ENCODE measurements around the gene DCAF10.
"Not testable (repeated sequence)": the region's sequence is repeated elsewhere in the genome, so short reads cannot be mapped to it uniquely, and the experiment has no call there.

The DCAF10 gene

GRCh38 chr9:37792122-37792521 is 8.5 kb upstream of the DCAF10 start:
- no peak for DNase-seq

DNA sequence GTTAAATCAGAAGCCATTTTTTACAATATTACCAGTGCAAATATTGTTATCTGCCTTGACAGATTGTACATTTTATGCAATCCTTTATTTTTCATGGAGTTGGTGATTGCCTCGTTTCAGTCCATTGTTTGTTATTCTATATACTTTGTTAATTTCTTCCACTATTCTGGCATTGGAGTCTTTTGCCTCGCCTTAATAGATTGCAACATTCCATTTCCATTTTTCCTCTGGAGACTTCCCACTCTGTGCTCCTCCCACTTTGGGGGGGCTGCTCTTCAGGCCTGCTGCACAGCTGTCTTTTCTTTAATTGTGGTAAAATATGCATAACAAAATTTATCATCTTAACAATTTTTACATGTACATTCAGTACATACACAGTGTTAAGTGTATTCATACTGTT is 4.4 kb upstream of the DCAF10 start:
- DNase-seq: no peak

- DNase-seq: no peak
These were observed 1.9 kb upstream of the DCAF10 start for GRCh38 chr9:37798677-37799076.

DNA sequence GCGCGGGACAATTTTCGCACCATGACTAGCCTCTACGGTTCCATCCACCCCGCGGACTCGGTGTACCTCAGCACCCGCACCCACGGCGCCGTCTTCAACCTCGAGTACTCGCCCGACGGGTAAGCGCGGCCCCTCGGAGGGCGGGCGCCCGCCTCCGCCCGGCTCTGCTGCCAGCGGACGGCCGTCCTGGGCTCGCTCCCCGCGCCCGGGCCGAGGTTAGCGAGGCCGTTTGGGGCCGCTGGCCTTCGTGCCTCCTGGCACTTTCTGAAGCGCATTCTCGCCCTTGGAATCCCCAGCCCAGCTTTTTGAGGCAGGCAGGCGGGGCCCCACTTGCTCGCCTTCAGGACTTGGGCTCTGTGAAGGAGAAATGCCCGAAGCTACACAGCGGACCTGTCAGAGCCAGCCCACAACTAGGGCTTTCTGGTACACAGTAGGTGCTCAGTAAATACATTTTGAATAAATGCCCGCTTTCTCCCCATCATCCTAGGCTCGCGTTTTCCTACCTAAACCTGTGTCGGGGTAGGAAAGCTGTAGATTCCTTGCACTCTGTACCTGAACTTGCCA is 772 bp downstream of the DCAF10 start:
- no peak for DNase-seq

- no peak for DNase-seq
These were observed 1.5 kb downstream of the DCAF10 start for GRCh38 chr9:37801959-37802711.

DNA sequence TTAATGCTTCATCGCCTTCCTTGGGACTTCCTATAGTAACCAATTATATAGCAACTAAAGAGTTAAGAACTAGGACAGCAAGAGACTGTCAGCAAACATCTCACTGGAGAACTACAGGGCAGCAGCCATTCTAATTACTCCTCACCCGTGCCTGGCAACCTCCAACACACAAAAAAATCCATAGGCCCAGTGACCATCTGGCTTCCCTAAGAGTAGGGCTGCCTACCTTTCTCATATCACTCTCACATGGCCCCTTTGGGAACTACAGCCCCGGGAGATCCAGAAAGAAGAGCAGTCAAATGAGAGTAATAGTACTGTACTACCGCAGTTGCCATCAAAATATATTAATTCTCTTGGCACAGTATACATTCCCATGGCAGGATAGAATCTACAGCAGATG is 5.7 kb downstream of the DCAF10 start:
- no peak for DNase-seq

DNA sequence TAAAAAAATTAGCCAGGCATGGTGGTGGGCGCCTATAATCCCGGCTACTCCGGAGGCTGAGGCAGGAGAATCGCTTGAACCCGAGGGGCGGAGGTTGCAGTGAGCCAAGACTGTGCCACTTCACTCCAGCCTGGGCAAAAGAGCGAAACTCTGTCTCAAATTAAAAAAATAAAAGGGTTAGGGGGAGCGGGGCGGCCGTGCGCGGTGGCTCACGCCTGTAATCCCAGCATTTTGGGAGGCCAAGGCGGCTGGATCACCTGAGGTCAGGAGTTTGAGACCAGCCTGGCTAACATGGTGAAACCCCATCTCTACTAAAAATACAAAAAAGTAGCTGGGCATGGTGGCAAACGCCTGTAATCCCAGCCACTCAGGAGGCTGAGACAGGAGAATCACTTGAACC is 9.1 kb downstream of the DCAF10 start:
- not testable (repeated sequence) for DNase-seq

DNA sequence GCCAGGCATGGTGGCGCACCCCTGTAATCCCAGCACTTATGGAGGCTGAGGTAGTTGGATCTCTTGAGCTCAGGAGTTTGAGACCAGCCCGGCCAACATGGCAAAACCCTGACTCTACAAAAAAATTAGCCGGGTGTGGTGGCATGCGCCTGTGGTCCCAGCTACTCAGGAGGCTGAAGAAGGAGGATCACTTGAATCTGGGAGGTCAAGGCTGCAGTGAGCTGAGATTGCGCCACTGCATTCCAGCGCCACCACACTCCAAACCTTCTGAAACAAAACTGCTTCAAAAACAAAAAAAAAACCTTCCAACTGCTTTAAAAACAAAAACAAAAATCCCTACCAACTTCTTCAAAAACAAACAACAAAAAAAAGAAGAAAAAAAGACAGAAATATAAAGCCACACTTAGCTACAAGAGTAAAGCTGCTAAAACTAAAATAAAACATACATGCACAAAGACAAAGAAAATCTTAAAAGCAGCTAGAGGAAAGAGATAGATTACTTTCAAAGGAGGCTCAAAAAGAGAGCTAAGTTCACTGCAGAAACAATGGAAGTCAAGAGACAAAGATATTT is 11.4 kb downstream of the DCAF10 start:
- no peak for DNase-seq

DNA sequence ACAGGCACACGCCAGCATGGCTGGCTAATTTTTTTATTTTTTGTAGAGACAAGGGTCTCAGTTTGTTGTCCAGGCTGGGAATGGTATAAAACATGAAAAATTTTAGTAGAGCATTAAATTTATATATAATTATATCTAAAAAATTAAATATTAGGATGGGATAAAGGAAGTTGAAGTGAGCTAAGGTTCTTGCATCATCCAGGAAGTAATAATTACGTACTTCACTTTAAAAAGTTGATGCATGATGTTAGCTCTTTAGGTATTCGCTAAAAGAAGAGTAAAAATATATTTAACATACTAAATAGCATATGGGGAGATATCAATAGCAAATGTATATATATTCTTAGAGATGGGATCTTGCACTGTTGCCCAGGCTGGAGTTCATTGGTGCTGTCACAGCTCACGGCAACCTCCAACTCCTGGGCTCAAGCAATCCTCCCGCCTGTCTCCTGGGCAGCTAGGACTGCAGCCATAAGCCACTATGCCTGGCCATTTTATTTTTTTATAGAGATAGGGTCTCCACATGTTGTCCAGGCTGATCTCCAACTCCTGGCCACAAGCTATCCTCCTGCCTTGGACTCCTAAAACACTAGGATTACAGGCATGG is 12.3 kb downstream of the DCAF10 start:
- DNase-seq: no peak

GRCh38 chr9:37818849-37819248 is 18.3 kb downstream of the DCAF10 start:
- DNase-seq: no peak

- DNase-seq: no peak
These were observed 19.5 kb downstream of the DCAF10 start for GRCh38 chr9:37820142-37820541.

GRCh38 chr9:37825174-37825573 is 24.6 kb downstream of the DCAF10 start:
- DNase-seq: not testable (repeated sequence)

DNA sequence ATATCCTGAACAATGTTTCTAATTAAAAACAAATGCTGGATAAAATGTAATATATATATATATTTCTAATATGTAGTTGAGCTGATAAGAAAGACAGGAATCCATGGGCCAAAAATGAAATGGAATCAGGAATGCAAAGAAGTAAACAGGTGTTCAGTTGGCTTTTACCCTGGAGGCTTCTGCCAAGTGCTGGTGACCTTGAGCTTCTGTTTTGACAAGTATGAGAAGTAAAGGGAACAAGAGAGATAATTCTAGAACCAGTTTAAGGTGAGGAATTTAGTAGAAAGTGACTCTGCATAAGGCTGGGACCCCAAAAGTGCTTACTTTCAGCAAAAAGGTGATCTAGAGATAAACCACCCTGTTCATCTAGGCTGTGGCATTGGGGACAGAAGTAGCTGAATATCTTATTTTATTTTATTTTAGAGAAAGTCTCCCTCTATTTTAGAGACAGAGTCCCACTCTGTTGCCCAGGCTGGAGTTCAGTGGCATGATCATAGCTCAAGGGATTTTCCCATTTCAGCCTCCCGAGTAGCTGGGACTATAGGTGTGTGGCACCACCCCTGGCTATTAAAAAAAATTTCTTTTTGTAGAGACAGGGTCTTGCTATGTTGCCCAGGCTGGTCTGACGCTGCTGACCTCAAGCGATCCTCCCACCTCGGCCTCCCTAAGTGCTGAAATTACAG is 27.0 kb downstream of the DCAF10 start:
- DNase-seq: no peak

DNA sequence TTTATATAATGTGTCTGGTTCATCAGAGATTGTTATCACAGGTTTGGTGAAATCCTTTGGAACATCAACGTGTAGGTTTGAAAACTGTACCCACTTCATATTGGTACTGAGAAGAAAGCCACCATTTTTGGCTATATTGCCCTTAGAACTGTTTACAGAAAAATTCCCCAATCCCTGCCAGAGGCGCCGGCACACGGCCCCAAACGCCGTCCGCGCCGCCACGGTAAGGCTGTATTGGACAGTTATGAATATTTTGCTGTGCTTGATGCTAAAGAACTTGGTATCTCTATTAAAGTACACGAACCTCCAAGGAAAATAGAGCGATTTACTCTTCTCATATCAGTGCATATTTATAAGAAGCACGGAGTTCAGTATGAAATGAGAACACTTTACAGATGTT is 35.2 kb downstream of the DCAF10 start:
- no peak for DNase-seq

GRCh38 chr9:37836386-37836785 is 35.8 kb downstream of the DCAF10 start:
- no peak for DNase-seq

DNA sequence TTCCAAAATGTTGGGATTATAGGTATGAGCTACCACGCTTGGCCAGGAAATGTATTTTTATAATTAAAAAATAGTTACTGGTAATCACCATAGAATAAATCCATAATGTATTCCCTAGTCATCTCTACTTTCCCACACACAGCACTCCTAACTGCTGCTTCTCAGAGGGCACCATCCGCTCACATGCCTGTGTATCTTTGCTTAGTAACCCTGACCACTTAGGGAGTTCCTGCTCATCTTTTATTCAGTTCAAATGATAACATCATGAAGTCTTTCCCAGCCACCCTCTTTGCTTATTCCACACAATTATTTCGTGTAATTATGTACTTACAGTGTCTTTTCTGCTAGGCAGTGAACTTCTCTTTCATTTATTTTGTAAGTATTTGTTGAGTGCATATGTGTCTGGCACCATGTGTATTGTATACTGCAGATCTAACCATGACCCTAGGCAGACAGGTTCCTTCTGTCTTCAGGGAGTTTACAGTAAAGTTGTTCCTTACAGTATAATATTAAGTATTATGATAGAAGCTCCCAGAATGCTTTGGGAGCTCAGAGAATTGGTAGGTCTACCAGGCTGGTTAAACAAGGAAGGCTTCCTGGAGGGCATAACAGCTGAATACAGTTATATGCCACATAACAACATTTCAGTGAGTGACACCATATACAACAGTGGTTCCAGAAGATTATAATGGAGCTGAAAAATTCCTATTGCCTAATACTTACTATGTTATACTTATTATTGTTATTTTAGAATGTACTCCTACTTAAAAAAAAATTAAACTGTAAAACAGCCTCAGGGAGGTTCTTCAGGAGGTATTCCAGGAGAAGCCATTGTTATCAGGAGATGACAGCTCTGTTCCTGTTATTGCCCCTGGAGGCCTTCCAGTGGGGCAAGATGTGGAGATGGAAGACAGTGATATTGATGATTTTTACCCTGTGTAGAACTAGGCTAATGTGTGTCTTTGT is 39.2 kb downstream of the DCAF10 start:
- no peak for DNase-seq

DNA sequence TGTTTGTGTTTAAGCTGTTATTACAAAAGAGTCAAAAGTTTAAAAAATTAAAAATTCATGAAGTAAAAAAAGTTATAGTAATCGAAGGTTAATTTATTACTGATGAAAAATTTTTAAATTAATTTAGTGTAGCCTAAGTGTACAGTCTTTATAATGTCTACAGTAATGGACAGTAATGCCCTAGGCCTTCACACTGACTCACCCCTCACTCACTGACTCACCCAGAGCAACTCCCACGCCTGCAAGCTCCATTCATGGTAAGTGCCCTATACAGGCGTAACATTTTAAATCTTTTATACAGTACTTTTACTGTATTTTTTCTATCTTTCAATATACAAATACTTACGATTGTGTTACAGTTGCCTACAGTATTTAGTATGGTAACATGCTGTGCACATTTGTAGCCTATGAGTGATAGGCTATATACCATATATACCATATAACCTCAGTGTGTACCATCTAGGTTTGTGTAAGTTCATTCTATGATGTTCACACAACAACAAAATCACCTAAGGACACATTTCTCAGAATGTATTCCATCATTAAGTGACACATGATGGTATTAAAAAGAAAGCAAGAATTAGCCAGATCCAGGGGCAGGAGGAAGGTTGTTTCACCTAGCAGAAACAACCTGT is 40.1 kb downstream of the DCAF10 start:
- DNase-seq: no peak

GRCh38 chr9:37852222-37852621 is 51.6 kb downstream of the DCAF10 start:
- DNase-seq: no peak

DNA sequence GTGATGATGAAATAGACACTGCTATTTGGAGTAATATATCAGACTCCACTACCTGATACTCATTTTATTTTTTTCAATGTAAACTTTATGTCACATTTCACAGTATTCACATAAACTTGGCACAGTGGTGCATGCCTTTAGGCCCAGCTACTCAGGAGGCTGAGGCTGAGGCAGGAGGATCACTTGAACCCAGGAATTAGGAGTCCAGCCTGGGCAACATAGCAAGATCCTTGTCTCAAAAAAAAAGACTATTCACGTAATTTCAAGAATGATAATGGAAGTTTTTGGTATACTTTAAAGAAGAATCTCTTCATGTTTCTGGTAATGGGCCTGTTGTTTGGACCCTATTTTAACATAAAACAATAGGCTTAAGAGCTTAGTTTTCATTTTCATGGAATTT is 56.0 kb downstream of the DCAF10 start:
- no peak for DNase-seq

- no peak for DNase-seq
These were observed 58.4 kb downstream of the DCAF10 start for GRCh38 chr9:37859043-37859442.

- no peak for DNase-seq
These were observed 61.9 kb downstream of the DCAF10 start for GRCh38 chr9:37862530-37862929.

All from DMS153 (cell line).